T-helper 17 cell (primary cell): Measurements from ENCODE around the gene LAMA1. TPM values are rescaled to one million over a fixed set of nuclear protein-coding genes. Genes with fewer than 3 reads are reported as not detected.

Experiments
- ATAC-seq: fragments of 150-1000 bp; cut with Tn5 transposase; 2 replicates; pipeline ENCODE4 v1.10.0; 2021; ENCODE audit warnings: mild to moderate bottlenecking, moderate library complexity
- DNase-seq, 3 donors: peaks; one replicate each; pipeline versions ENCODE4 v3.0.0 to v3.0.0-alpha.2; 2020 to 2021
- H3K9me3 ChIP-seq: one replicate; pipeline ENCODE4 v1.7.0; 2013; ENCODE audit warnings: low read length, mild to moderate bottlenecking; ENCODE audit not compliant: control insufficient read depth, poor library complexity, severe bottlenecking
- H3K27ac Mint-ChIP-seq: one replicate; pipeline ENCODE4 v1.8.0; 2022; ENCODE audit warnings: mild to moderate bottlenecking, moderate library complexity, mixed read lengths
- H3K27me3 Mint-ChIP-seq: one replicate; pipeline ENCODE4 v1.8.0; 2022; ENCODE audit warnings: mixed read lengths
- H3K36me3 Mint-ChIP-seq: one replicate; pipeline ENCODE4 v1.8.0; 2022; ENCODE audit warnings: low read depth, mixed read lengths
- H3K4me1 Mint-ChIP-seq: one replicate; pipeline ENCODE4 v1.8.0; 2022; ENCODE audit warnings: mild to moderate bottlenecking, mixed read lengths
- H3K4me3 Mint-ChIP-seq: one replicate; pipeline ENCODE4 v1.8.0; 2022; ENCODE audit warnings: mild to moderate bottlenecking, moderate library complexity, mixed read lengths
- total RNA-seq, 4 donors: library from RNA in 2 of 4; stranded (reverse) in 2 of 4; gene quantifications; one replicate each; pipeline ENCODE4 v1.2.3 and lab custom pipeline; 2022 to 2026

Gene LAMA1
- total RNA-seq, 2 donors from 2014 or later: not detected

GRCh38 chr18:7062236-7062635 lies 55.4 kb downstream of the LAMA1 start:
- H3K4me3 Mint-ChIP-seq: no peak overlapping the region
- no peaks in the 10 kb centered on the region for H3K4me1 Mint-ChIP-seq
- no peaks in the 10 kb centered on the region for H3K9me3 ChIP-seq
- no peaks in the 10 kb centered on the region for H3K36me3 Mint-ChIP-seq
- no peak overlapping the region for H3K27ac Mint-ChIP-seq
- no peaks in the 10 kb centered on the region for H3K27me3 Mint-ChIP-seq
- ATAC-seq (no peak), DNase-seq (no peak)

GRCh38 chr18:7059276-7059675 lies 58.3 kb downstream of the LAMA1 start:
- no peaks in the 10 kb centered on the region for H3K9me3 ChIP-seq
- no peaks in the 10 kb centered on the region for H3K27me3 Mint-ChIP-seq
- no peak overlapping the region for H3K4me3 Mint-ChIP-seq
- H3K36me3 Mint-ChIP-seq: no peaks in the 10 kb centered on the region
- no peaks in the 10 kb centered on the region for H3K4me1 Mint-ChIP-seq
- DNase-seq (no peak), ATAC-seq (no peak)
- H3K27ac Mint-ChIP-seq: no peak overlapping the region

- DNase-seq (no peak), ATAC-seq (no peak)
- Mint-ChIP-seq H3K27ac (no peak overlapping the region), H3K4me3 (no peak overlapping the region), H3K4me1 (no peaks in the 10 kb centered on the region), H3K36me3 (no peaks in the 10 kb centered on the region), H3K27me3 (no peaks in the 10 kb centered on the region)
- no peaks in the 10 kb centered on the region for H3K9me3 ChIP-seq
These were observed 61.6 kb downstream of the LAMA1 start for GRCh38 chr18:7056026-7056425.

- Mint-ChIP-seq H3K27me3 (no peaks in the 10 kb centered on the region), H3K4me1 (no peaks in the 10 kb centered on the region), H3K27ac (no peak overlapping the region), H3K36me3 (no peaks in the 10 kb centered on the region), H3K4me3 (no peak overlapping the region)
- ATAC-seq (no peak), DNase-seq (no peak)
- H3K9me3 ChIP-seq: no peaks in the 10 kb centered on the region
These were observed 67.6 kb downstream of the LAMA1 start for GRCh38 chr18:7049951-7050350.

GRCh38 chr18:7048081-7048480 lies 69.5 kb downstream of the LAMA1 start:
- DNase-seq (no peak), ATAC-seq (no peak)
- H3K36me3 Mint-ChIP-seq: no peaks in the 10 kb centered on the region
- no peak overlapping the region for H3K4me3 Mint-ChIP-seq
- H3K27me3 Mint-ChIP-seq: no peaks in the 10 kb centered on the region
- no peaks in the 10 kb centered on the region for H3K4me1 Mint-ChIP-seq
- H3K27ac Mint-ChIP-seq: no peak overlapping the region
- H3K9me3 ChIP-seq: no peaks in the 10 kb centered on the region

GRCh38 chr18:7047336-7047735 lies 70.3 kb downstream of the LAMA1 start:
- Mint-ChIP-seq H3K27me3 (no peaks in the 10 kb centered on the region), H3K4me1 (no peaks in the 10 kb centered on the region), H3K36me3 (no peaks in the 10 kb centered on the region), H3K4me3 (no peak overlapping the region), H3K27ac (no peak overlapping the region)
- no peaks in the 10 kb centered on the region for H3K9me3 ChIP-seq
- DNase-seq: no peak
- no peak for ATAC-seq

GRCh38 chr18:7038330-7038851 lies 79.2 kb downstream of the LAMA1 start:
- H3K4me1 Mint-ChIP-seq: no peaks in the 10 kb centered on the region
- H3K4me3 Mint-ChIP-seq: no peak overlapping the region
- no peaks in the 10 kb centered on the region for H3K9me3 ChIP-seq
- no peak for DNase-seq
- H3K36me3 Mint-ChIP-seq: peaks cover 2% of the 10 kb centered on the region
- no peak overlapping the region for H3K27ac Mint-ChIP-seq
- ATAC-seq: no peak
- no peaks in the 10 kb centered on the region for H3K27me3 Mint-ChIP-seq

- peaks cover 2% of the 10 kb centered on the region for H3K36me3 Mint-ChIP-seq
- DNase-seq (no peak), ATAC-seq (no peak)
- no peaks in the 10 kb centered on the region for H3K4me1 Mint-ChIP-seq
- no peaks in the 10 kb centered on the region for H3K9me3 ChIP-seq
- no peak overlapping the region for H3K27ac Mint-ChIP-seq
- H3K4me3 Mint-ChIP-seq: no peak overlapping the region
- no peaks in the 10 kb centered on the region for H3K27me3 Mint-ChIP-seq
These were observed 80.1 kb downstream of the LAMA1 start for GRCh38 chr18:7037470-7037869.

GRCh38 chr18:7035807-7036206 lies 81.8 kb downstream of the LAMA1 start:
- Mint-ChIP-seq H3K4me1 (no peaks in the 10 kb centered on the region), H3K4me3 (no peak overlapping the region), H3K36me3 (peaks cover 2% of the 10 kb centered on the region), H3K27ac (no peak overlapping the region), H3K27me3 (no peaks in the 10 kb centered on the region)
- no peak for DNase-seq
- no peaks in the 10 kb centered on the region for H3K9me3 ChIP-seq
- ATAC-seq: no peak

GRCh38 chr18:7034924-7035323 lies 82.7 kb downstream of the LAMA1 start:
- DNase-seq (no peak), ATAC-seq (no peak)
- no peaks in the 10 kb centered on the region for H3K9me3 ChIP-seq
- H3K27ac Mint-ChIP-seq: no peak overlapping the region
- H3K27me3 Mint-ChIP-seq: no peaks in the 10 kb centered on the region
- peaks cover 2% of the 10 kb centered on the region for H3K36me3 Mint-ChIP-seq
- no peaks in the 10 kb centered on the region for H3K4me1 Mint-ChIP-seq
- no peak overlapping the region for H3K4me3 Mint-ChIP-seq

- no peaks in the 10 kb centered on the region for H3K9me3 ChIP-seq
- H3K27ac Mint-ChIP-seq: no peak overlapping the region
- DNase-seq (no peak), ATAC-seq (no peak)
- no peaks in the 10 kb centered on the region for H3K36me3 Mint-ChIP-seq
- H3K27me3 Mint-ChIP-seq: no peaks in the 10 kb centered on the region
- no peaks in the 10 kb centered on the region for H3K4me1 Mint-ChIP-seq
- H3K4me3 Mint-ChIP-seq: no peak overlapping the region
These were observed 85.1 kb downstream of the LAMA1 start for GRCh38 chr18:7032537-7032936.

GRCh38 chr18:7028625-7029024 lies 89.0 kb downstream of the LAMA1 start:
- Mint-ChIP-seq H3K4me3 (no peak overlapping the region), H3K27ac (no peak overlapping the region), H3K4me1 (no peaks in the 10 kb centered on the region), H3K36me3 (no peaks in the 10 kb centered on the region), H3K27me3 (no peaks in the 10 kb centered on the region)
- no peak for DNase-seq
- ATAC-seq: no peak
- no peaks in the 10 kb centered on the region for H3K9me3 ChIP-seq

GRCh38 chr18:7025194-7025593 lies 92.4 kb downstream of the LAMA1 start:
- Mint-ChIP-seq H3K4me3 (no peak overlapping the region), H3K36me3 (no peaks in the 10 kb centered on the region), H3K27ac (no peak overlapping the region), H3K4me1 (no peaks in the 10 kb centered on the region), H3K27me3 (no peaks in the 10 kb centered on the region)
- no peaks in the 10 kb centered on the region for H3K9me3 ChIP-seq
- DNase-seq: no peak
- ATAC-seq: no peak

- Mint-ChIP-seq H3K27me3 (no peaks in the 10 kb centered on the region), H3K36me3 (no peaks in the 10 kb centered on the region), H3K4me1 (no peaks in the 10 kb centered on the region), H3K4me3 (no peak overlapping the region), H3K27ac (no peak overlapping the region)
- DNase-seq: no peak
- no peaks in the 10 kb centered on the region for H3K9me3 ChIP-seq
- ATAC-seq: no peak
These were observed 94.0 kb downstream of the LAMA1 start for GRCh38 chr18:7023581-7023980.
